HFFc6 (cell line): Measurements from ENCODE around the gene IL10RA. TPM values are rescaled to one million over a fixed set of nuclear protein-coding genes. Genes with fewer than 3 reads are reported as not detected.

Source experiments
- DNase-seq: peaks from one replicate; pipeline ENCODE4 v3.0.0-alpha.2; 2018
- H3K27ac Mint-ChIP-seq: 2 replicates; pipeline ENCODE4 v1.8.0; 2020; ENCODE audit warnings: mild to moderate bottlenecking, mixed read lengths
- H3K27me3 Mint-ChIP-seq: 2 replicates; pipeline ENCODE4 v1.8.0; 2021; ENCODE audit warnings: mild to moderate bottlenecking, moderate library complexity, mixed read lengths; ENCODE audit not compliant: insufficient read depth
- H3K36me3 Mint-ChIP-seq: 2 replicates; pipeline ENCODE4 v1.8.0; 2021; ENCODE audit warnings: low read depth, mixed read lengths
- H3K4me1 Mint-ChIP-seq: 2 replicates; pipeline ENCODE4 v1.8.0; 2020; ENCODE audit warnings: low read depth, mixed read lengths
- H3K4me3 Mint-ChIP-seq: 2 replicates; pipeline ENCODE4 v1.8.0; 2020; ENCODE audit warnings: mild to moderate bottlenecking, moderate library complexity, mixed read lengths
- H3K9me3 Mint-ChIP-seq: 2 replicates; pipeline ENCODE4 v1.8.0; 2020; ENCODE audit warnings: mild to moderate bottlenecking, mixed read lengths
- total RNA-seq, 6 experiments: library from RNA; stranded (reverse); fragmentation: NEBNext Ultra II Directional; extraction: Animal tissue kit (Norgen Biotek cat#: 25700); gene quantifications; 2 replicates in 1 of 6; 3 replicates in 5 of 6; pipeline ENCODE4 v1.2.3, GENCODE V29; 2021
- TF ChIP-seq, protein P1 (sequence below): fragments of 200-600 bp; sonication (generic); IDR thresholded peaks from 2 replicates; pipeline ENCODE4 v1.5.0; 2021; ENCODE audit warnings: antibody characterized with exemption, mild to moderate bottlenecking

Gene IL10RA
- total RNA-seq, 6 experiments from 2014 or later: not detected

DNA sequence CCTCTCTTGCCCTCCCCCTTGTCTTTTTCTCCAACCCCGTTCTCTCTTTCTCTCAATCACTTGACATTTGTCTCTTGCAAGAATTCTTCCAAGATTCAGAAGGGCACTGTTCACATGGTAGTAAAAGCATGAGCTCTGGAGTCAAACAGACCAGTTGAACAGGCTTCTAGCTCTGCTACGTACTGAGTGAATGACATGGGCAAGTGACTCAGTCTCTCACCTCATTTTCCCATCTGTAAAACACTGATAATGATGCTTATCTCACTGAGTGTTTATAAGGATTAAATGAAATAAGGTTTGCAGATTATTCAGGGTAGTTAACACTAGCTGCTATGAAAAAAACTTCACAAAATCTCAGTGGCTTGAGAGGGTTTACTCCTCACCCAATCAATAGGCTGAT lies 5.9 kb upstream of the IL10RA start:
- Mint-ChIP-seq H3K4me1 (peaks cover 5% of the 10 kb centered on the region; the same call in 1 of the 2 replicates), H3K27me3 (peaks cover 44% of the 10 kb centered on the region), H3K36me3 (no peaks in the 10 kb centered on the region), H3K27ac (no peak overlapping the region), H3K9me3 (no peaks in the 10 kb centered on the region), H3K4me3 (no peak overlapping the region)
- TF ChIP-seq, protein P1, sequence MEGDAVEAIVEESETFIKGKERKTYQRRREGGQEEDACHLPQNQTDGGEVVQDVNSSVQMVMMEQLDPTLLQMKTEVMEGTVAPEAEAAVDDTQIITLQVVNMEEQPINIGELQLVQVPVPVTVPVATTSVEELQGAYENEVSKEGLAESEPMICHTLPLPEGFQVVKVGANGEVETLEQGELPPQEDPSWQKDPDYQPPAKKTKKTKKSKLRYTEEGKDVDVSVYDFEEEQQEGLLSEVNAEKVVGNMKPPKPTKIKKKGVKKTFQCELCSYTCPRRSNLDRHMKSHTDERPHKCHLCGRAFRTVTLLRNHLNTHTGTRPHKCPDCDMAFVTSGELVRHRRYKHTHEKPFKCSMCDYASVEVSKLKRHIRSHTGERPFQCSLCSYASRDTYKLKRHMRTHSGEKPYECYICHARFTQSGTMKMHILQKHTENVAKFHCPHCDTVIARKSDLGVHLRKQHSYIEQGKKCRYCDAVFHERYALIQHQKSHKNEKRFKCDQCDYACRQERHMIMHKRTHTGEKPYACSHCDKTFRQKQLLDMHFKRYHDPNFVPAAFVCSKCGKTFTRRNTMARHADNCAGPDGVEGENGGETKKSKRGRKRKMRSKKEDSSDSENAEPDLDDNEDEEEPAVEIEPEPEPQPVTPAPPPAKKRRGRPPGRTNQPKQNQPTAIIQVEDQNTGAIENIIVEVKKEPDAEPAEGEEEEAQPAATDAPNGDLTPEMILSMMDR: no peak
- no peak for DNase-seq

DNA sequence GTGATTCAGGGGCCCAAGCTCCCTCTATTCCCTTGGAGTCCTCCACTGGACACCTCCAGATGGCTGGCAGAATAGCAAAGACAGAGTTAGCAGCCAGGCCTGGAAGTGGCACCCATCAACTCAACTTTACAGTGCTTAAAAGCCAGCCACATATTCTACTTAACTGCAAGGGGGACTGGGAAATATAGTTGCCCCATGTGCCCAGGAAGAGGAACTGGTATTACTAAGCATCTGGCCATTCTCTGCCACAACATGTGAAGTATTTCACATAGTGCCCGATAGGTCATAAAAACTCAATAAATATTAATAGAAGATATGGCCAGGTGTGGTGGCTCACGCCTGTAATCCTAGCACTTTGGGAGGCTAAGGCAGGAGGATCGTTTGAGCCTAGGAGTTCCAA lies 5.5 kb upstream of the IL10RA start:
- H3K27ac Mint-ChIP-seq: no peak overlapping the region
- H3K27me3 Mint-ChIP-seq: peaks cover 40% of the 10 kb centered on the region
- TF ChIP-seq, protein P1: no peak

DNA sequence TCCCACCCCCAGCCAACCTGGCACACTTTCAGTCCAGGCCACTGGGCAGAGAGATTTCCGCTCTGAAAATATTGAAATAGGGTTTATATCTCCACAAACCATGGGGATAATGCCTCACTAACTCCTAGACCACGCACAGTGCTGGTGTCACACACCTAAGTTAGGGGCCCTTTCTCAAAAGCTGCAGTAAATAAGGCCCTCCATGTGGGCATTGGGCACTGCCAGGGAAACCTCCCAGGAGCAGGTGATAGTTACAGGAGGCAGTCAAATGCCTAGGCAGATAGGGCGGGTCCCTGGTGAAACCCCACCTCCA lies 3.1 kb upstream of the IL10RA start:
- H3K4me3 Mint-ChIP-seq: no peak overlapping the region
- peaks cover 41% of the 10 kb centered on the region for H3K27me3 Mint-ChIP-seq
- DNase-seq: no peak
- TF ChIP-seq, protein P1: no peak
- peaks cover 5% of the 10 kb centered on the region; the same call in 1 of the 2 replicates for H3K4me1 Mint-ChIP-seq
- no peak overlapping the region for H3K27ac Mint-ChIP-seq
- no peaks in the 10 kb centered on the region for H3K36me3 Mint-ChIP-seq
- no peaks in the 10 kb centered on the region for H3K9me3 Mint-ChIP-seq

More for the DNA sequence above, 5.5 kb upstream of the IL10RA start:
- DNase-seq: no peak
- H3K4me3 Mint-ChIP-seq: no peak overlapping the region
- H3K36me3 Mint-ChIP-seq: no peaks in the 10 kb centered on the region
- H3K4me1 Mint-ChIP-seq: peaks cover 5% of the 10 kb centered on the region; the same call in 1 of the 2 replicates
- H3K9me3 Mint-ChIP-seq: no peaks in the 10 kb centered on the region

DNA sequence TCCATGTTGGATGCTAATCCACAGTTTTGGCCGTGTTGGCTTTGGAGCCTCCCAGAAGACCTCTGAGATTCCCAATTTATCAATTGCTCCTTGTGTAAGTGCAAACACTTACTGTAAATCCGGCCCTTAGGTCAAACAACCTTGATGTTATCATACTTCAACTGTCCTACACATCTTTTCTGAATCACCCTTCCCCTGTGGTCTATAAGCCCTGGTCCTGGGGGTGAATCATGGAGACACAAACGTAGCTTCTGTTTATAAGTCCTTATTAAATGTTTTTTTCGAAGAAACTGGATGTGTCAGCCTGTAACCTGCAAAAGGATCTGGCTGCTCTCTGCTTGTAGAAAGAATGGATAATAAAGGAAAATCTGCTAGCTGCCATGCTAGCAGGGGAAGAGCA lies 1.7 kb upstream of the IL10RA start:
- peaks cover 5% of the 10 kb centered on the region; the same call in 1 of the 2 replicates for H3K4me1 Mint-ChIP-seq
- H3K27ac Mint-ChIP-seq: no peak overlapping the region
- no peak for DNase-seq
- TF ChIP-seq, protein P1: no peak
- H3K27me3 Mint-ChIP-seq: peaks cover 44% of the 10 kb centered on the region
- H3K4me3 Mint-ChIP-seq: no peak overlapping the region
- H3K9me3 Mint-ChIP-seq: no peaks in the 10 kb centered on the region
- H3K36me3 Mint-ChIP-seq: no peaks in the 10 kb centered on the region

DNA sequence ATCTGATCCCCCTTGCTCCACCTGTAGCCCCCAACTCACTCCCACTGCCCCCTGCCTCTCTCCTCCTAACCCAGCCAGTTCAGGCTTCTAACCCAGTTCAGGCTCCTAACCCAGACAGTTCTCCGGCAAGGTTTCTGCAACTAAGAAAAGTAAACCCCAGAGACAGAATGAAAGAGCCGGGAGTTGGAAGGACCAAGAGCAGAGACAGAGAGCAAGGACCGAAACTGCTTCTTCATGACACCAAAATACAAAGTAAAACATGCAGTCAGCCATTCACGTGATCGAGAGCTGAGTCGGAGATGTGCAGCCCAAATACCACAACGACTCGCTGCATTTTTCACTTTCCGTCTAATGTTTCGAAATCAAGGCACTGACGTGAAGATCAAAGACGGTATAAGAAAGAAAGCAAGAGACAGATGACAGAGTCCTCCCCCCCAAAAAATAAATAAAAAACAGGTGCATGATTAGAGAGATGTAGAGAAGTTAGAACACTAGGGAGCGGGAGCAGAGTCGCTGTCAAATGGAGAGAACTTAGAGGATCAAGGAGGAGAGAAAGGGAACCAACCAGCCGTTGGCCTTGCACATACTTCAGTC lies 884 bp downstream of the IL10RA start:
- DNase-seq: no peak

More for the DNA sequence above, 884 bp downstream of the IL10RA start:
- H3K9me3 Mint-ChIP-seq: no peaks in the 10 kb centered on the region
- TF ChIP-seq, protein P1: no peak
- no peak overlapping the region for H3K27ac Mint-ChIP-seq
- no peak overlapping the region for H3K4me3 Mint-ChIP-seq
- H3K4me1 Mint-ChIP-seq: peaks cover 5% of the 10 kb centered on the region; the same call in 1 of the 2 replicates
- no peaks in the 10 kb centered on the region for H3K36me3 Mint-ChIP-seq
- H3K27me3 Mint-ChIP-seq: peaks cover 41% of the 10 kb centered on the region
